Esophagus (tissue), 2 donors: ENCODE data around the gene ADAM8. TPM values are rescaled to one million over a fixed set of nuclear protein-coding genes. Genes with fewer than 3 reads are reported as not detected.

ENCODE experiments used
- H3K27ac ChIP-seq, 2 donors: one replicate each; pipeline ENCODE4 v1.5.1; 2013; ENCODE audit warnings: low read depth in 2 of 2, mild to moderate bottlenecking in 2 of 2, inconsistent platforms in 1 of 2, low read length in 1 of 2, moderate library complexity in 1 of 2
- H3K27me3 ChIP-seq, 2 donors: one replicate each; pipeline ENCODE4 v1.6.1; 2013; ENCODE audit warnings: low read length in 2 of 2, control low read depth in 1 of 2, mild to moderate bottlenecking in 1 of 2; ENCODE audit not compliant: insufficient read depth in 2 of 2, control insufficient read depth in 1 of 2
- H3K36me3 ChIP-seq, 2 donors: one replicate each; pipeline ENCODE4 v1.6.1; 2013; ENCODE audit warnings: low read length in 1 of 2; ENCODE audit not compliant: control insufficient read depth in 2 of 2, insufficient read depth in 2 of 2
- H3K4me1 ChIP-seq, 2 donors: one replicate each; pipeline ENCODE4 v1.6.1; 2013; ENCODE audit warnings: low read length in 1 of 2; ENCODE audit not compliant: control insufficient read depth in 2 of 2, insufficient read depth in 2 of 2
- H3K4me3 ChIP-seq, 2 donors: one replicate each; pipeline ENCODE4 v1.5.1; 2013; ENCODE audit warnings: low read length in 2 of 2, mild to moderate bottlenecking in 2 of 2, low read depth in 1 of 2, moderate library complexity in 1 of 2
- H3K9me3 ChIP-seq, 2 donors: one replicate each; pipeline ENCODE4 v1.6.1; 2013; ENCODE audit warnings: mild to moderate bottlenecking in 2 of 2, low read depth in 1 of 2, low read length in 1 of 2, moderate library complexity in 1 of 2; ENCODE audit not compliant: control insufficient read depth in 2 of 2, insufficient read depth in 1 of 2
- WGBS, 2 donors: extraction: QIAGEN DNeasy Blood & Tissue Kit; methylation state at CpG; one replicate each; pipeline ENCODE4 v1.1.7; 2013; 5-methylcytosine and 5-hydroxymethylcytosine counted together
- polyA plus RNA-seq, 2 donors: library from polyadenylated mRNA; stranded (reverse); fragments of 200-250 nt; gene quantifications; one replicate each; pipeline ENCODE4 v1.2.3, GENCODE V29; 2013
- donor health status: healthy with polysubstance abuse.
- donor health status: Bipolar disorder and iron deficiency.

The ADAM8 gene
- polyA plus RNA-seq, 2 donors = 2.4 to 2.6 TPM

GRCh38 chr10:133248334-133248715, 28.3 kb downstream of the ADAM8 start:
- Histone ChIP-seq H3K36me3 (no peaks in the 10 kb centered on the region), H3K4me1 (no peaks in the 10 kb centered on the region), H3K27ac (no peak overlapping the region), H3K9me3 (no peaks in the 10 kb centered on the region), H3K4me3 (no peak overlapping the region), H3K27me3 (no peaks in the 10 kb centered on the region)
- 85 to 90% methylated on average over 12 of the region's 12 CpGs for WGBS, 2 donors

- Histone ChIP-seq H3K36me3 (no peaks in the 10 kb centered on the region), H3K9me3 (peaks cover 0 to 4% of the 10 kb centered on the region in 2 donors), H3K27me3 (no peaks in the 10 kb centered on the region), H3K4me1 (no peaks in the 10 kb centered on the region), H3K27ac (no peak overlapping the region), H3K4me3 (no peak overlapping the region)
- 82 to 84% methylated on average over 36 of the region's 36 CpGs for WGBS, 2 donors
These were observed 28.9 kb downstream of the ADAM8 start for GRCh38 chr10:133247681-133248333.

- Histone ChIP-seq H3K36me3 (no peaks in the 10 kb centered on the region), H3K4me3 (no peak overlapping the region), H3K4me1 (peaks cover 0 to 2% of the 10 kb centered on the region in 2 donors), H3K27me3 (no peaks in the 10 kb centered on the region), H3K9me3 (peaks cover 0 to 4% of the 10 kb centered on the region in 2 donors), H3K27ac (no peak overlapping the region)
- WGBS, 2 donors = 43 to 52% methylated on average over 12 of the region's 12 CpGs
These were observed 30.4 kb downstream of the ADAM8 start for GRCh38 chr10:133246236-133246626.

- WGBS, 2 donors = 49 to 54% methylated on average over 30 to 33 of the region's 33 CpGs
- Histone ChIP-seq H3K36me3 (no peaks in the 10 kb centered on the region), H3K27me3 (no peaks in the 10 kb centered on the region), H3K9me3 (peaks cover 0 to 4% of the 10 kb centered on the region in 2 donors), H3K27ac (no peak overlapping the region), H3K4me3 (no peak overlapping the region), H3K4me1 (peaks cover 0 to 3% of the 10 kb centered on the region in 2 donors)
These were observed 31.0 kb downstream of the ADAM8 start for GRCh38 chr10:133245439-133246235.

- H3K27me3 ChIP-seq = peaks cover 0 to 3% of the 10 kb centered on the region in 2 donors
- H3K4me1 ChIP-seq = peaks cover 0 to 3% of the 10 kb centered on the region in 2 donors
- peaks cover 0 to 4% of the 10 kb centered on the region in 2 donors for H3K9me3 ChIP-seq
- H3K36me3 ChIP-seq = no peaks in the 10 kb centered on the region
- no peak overlapping the region for H3K27ac ChIP-seq
- no peak overlapping the region for H3K4me3 ChIP-seq
- WGBS, 2 donors = 56 to 57% methylated on average over 14 of the region's 14 CpGs
These were observed 33.1 kb downstream of the ADAM8 start for GRCh38 chr10:133243593-133243992.

GRCh38 chr10:133242611-133243356, 33.9 kb downstream of the ADAM8 start:
- Histone ChIP-seq H3K4me3 (no peak overlapping the region), H3K9me3 (peaks cover 0 to 4% of the 10 kb centered on the region in 2 donors), H3K4me1 (peaks cover 0 to 3% of the 10 kb centered on the region in 2 donors), H3K27ac (no peak overlapping the region), H3K27me3 (peaks cover 0 to 3% of the 10 kb centered on the region in 2 donors), H3K36me3 (no peaks in the 10 kb centered on the region)
- WGBS, 2 donors = 68 to 74% methylated on average over 26 to 27 of the region's 27 CpGs

- Histone ChIP-seq H3K27ac (no peak overlapping the region), H3K4me3 (no peak overlapping the region)
- WGBS, 2 donors = 44 to 48% methylated on average over 25 of the region's 25 CpGs
These were observed 35.0 kb downstream of the ADAM8 start for GRCh38 chr10:133241501-133242205.

GRCh38 chr10:133239990-133240389, 36.7 kb downstream of the ADAM8 start:
- no peaks in the 10 kb centered on the region for H3K36me3 ChIP-seq
- no peak overlapping the region for H3K27ac ChIP-seq
- H3K4me1 ChIP-seq = peaks cover 7 to 8% of the 10 kb centered on the region in 2 donors
- 73 to 78% methylated on average over 15 of the region's 15 CpGs for WGBS, 2 donors
- H3K4me3 ChIP-seq = no peak overlapping the region
- H3K27me3 ChIP-seq = peaks cover 3 to 20% of the 10 kb centered on the region in 2 donors
- peaks cover 0 to 4% of the 10 kb centered on the region in 2 donors for H3K9me3 ChIP-seq

More at GRCh38 chr10:133241501-133242205, 35.0 kb downstream of the ADAM8 start:
- H3K9me3 ChIP-seq = peaks cover 0 to 4% of the 10 kb centered on the region in 2 donors
- peaks cover 4 to 6% of the 10 kb centered on the region in 2 donors for H3K4me1 ChIP-seq
- peaks cover 3 to 8% of the 10 kb centered on the region in 2 donors for H3K27me3 ChIP-seq
- no peaks in the 10 kb centered on the region for H3K36me3 ChIP-seq

GRCh38 chr10:133238466-133238804, 38.2 kb downstream of the ADAM8 start:
- no peaks in the 10 kb centered on the region for H3K36me3 ChIP-seq
- WGBS, 2 donors = 18 to 31% methylated on average over 15 of the region's 15 CpGs
- no peak overlapping the region for H3K27ac ChIP-seq
- peaks cover 3 to 24% of the 10 kb centered on the region in 2 donors for H3K27me3 ChIP-seq
- peaks cover 0 to 4% of the 10 kb centered on the region in 2 donors for H3K9me3 ChIP-seq
- H3K4me1 ChIP-seq = peaks cover 7 to 8% of the 10 kb centered on the region in 2 donors
- no peak overlapping the region for H3K4me3 ChIP-seq
